Upper lobe of left lung (tissue), 4 donors: ENCODE data around the gene SNTG2.

ENCODE experiments used
- EP300 ChIP-seq, 4 donors: sonication (generic); formaldehyde crosslinking; IDR thresholded peaks; one replicate each; pipeline ENCODE4 v1.5.1; 2017; ENCODE audit warnings: antibody characterized with exemption in 4 of 4, control low read depth in 2 of 4
- POLR2A ChIP-seq, 4 donors: fragments of 450-650 bp; IDR thresholded peaks; one replicate each; pipeline ENCODE4 v1.5.1; 2016 to 2017; ENCODE audit warnings: antibody characterized with exemption in 4 of 4, mild to moderate bottlenecking in 2 of 4
- TF ChIP-seq, protein P1 (sequence below), 6 experiments: fragments of 450-650 bp in 4 of 6; fragments of 200-600 bp in 2 of 6; sonication (generic) in 2 of 6; IDR thresholded peaks; one replicate each; pipeline ENCODE4 v1.5.1; 2016 to 2019; ENCODE audit warnings: antibody characterized with exemption in 6 of 6

DNA sequence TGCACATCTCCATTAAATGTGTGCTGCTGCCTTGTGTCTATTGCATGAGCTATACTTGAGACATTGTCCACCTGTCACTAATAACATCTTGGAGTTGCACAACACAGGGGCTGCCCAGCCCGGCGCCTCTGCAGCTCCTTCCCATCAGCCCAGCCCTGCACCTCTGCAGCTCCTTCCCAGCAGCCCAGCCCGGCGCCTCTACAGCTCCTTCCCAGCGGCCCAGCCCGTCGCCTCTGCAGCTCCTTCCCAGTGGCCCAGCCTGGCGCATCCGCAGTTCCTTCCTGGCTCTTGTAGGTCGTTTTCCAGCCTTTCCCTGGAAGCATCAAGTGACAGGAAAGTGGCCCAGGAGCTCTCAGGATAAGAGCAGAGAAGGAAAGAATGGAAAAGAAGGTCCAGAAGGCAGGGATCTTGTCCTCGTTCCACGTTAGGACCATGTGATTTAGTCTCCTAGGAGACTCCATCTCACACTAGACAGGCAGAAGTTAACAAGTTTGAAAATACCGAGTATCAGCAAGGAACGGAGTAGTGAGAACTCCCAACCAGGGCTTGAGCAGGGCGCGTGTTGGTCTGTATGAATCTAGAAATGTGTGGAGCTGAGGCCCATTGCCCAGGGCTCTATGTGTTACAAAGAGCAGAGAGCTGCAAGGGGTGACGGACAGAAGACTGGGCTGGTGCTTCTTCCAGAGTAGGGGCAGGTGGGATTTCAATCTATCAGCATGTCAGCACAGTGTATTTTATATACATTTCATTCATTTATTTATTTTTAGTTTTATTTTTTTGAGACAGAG is 346.9 kb downstream of the SNTG2 start:
- TF ChIP-seq POLR2A (IDR thresholded peaks at IDR 0.05), result no peak
- TF ChIP-seq, protein P1, sequence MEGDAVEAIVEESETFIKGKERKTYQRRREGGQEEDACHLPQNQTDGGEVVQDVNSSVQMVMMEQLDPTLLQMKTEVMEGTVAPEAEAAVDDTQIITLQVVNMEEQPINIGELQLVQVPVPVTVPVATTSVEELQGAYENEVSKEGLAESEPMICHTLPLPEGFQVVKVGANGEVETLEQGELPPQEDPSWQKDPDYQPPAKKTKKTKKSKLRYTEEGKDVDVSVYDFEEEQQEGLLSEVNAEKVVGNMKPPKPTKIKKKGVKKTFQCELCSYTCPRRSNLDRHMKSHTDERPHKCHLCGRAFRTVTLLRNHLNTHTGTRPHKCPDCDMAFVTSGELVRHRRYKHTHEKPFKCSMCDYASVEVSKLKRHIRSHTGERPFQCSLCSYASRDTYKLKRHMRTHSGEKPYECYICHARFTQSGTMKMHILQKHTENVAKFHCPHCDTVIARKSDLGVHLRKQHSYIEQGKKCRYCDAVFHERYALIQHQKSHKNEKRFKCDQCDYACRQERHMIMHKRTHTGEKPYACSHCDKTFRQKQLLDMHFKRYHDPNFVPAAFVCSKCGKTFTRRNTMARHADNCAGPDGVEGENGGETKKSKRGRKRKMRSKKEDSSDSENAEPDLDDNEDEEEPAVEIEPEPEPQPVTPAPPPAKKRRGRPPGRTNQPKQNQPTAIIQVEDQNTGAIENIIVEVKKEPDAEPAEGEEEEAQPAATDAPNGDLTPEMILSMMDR (IDR thresholded peaks at IDR 0.05), result no peak
- no peak for TF ChIP-seq EP300 (IDR thresholded peaks at IDR 0.05)
